ENCODE results near the gene RCOR1. TPM values are rescaled to one million over a fixed set of nuclear protein-coding genes. Genes with fewer than 3 reads are reported as not detected.
"Not testable (repeated sequence)": the region's sequence is repeated elsewhere in the genome, so short reads cannot be mapped to it uniquely, and the experiment has no call there.

RCOR1 gene
- total RNA-seq, 1 experiment from 2014 or later = 12.1 TPM

DNA sequence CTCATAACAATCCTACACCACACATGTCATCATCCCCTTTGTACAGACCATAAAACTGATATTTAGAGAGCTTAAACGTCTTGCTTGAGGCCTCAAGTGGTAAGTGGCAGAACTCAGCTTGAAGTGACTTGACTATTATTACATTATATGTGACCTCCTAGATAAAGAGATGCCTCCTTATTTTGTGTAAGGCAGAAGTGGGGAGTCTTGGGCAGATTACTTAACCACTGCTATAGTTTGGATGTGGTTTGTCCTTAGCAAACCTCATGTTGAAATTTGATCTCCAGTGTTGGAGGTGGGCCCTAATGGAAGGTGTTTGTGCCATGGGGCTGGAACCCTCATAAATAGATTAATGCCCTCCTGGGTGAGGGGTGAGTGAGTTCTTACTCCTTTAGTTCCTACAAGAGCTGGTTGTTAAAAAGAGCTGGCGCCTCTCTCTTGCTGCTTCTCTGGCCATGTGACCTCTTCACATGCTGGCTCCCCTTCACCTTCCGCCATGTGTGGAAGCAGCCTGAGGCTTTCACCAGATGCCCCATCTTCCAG, 37.4 kb downstream of the RCOR1 start:
- DNase-seq (ENCODE audit: low read depth) = no peak

DNA sequence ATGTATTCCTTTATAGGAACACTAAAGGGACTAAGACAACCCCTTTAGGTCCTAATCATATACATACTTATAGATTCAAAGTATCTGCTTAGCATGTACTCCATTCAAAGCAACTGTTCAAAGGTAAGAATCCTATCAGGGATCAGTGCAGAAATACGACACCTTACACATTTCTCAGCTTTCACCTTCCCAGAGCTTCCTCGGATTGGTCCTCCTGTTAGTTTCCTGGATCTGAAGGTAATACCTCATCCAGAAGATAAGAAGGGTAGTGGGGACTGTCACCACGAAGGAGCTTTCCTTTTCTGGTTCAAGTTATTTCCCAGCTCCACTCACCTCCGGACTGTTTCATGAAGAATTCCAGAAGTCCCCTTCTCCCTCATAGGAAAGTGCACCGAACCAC, 38.0 kb downstream of the RCOR1 start:
- no peak for DNase-seq (ENCODE audit: low read depth)

DNA sequence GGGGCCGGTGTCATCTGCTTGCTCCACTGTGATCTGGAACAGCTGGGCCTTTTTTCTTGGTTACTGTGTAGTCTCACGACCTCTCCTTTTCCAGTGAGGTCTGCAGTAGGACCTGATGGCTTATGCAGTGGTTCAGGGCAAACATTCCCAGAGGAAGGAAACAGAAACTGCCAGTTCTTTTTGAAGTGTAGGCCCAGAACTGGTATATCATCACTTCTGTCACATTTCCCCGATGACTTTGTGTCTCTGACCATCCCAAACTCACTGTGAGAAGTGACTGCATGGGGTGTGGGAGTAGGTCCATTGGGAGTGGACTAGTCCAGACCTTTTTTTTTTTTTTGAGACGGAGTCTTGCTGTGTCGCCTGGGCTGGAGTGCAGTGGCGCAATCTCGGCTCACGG, 38.4 kb downstream of the RCOR1 start:
- DNase-seq (ENCODE audit: low read depth) = no peak

DNA sequence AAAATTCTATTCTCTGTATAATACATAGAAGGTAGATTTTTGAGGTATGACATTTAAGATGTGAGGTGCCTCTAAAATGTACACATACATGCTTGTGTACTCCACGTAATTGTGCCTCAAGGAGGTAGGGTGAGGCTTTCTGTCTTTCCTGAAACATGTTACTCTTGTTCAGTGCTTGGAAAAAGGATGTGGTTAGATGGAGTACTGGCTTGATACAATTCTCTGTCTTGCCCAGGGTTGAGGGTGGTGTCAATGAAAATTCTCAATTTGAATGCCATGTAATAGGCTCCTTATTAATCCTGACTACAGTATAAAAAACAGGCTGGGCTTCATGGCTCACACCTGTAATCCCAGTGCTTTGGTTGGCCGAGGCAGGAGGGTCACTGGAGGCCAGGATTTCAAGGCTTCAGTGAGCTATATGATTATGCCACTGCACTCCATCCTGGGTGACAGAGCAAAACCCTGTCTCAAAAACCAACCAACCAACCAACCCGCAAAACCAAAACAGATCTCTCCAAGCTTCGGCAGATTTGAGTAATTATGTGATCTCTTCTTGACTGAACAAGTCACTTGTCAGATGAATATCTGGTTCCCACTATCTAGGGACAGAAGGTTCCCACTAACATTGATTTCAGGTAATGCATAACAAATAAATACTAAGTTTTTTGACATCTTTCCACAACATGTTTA, 41.6 kb downstream of the RCOR1 start:
- DNase-seq (ENCODE audit: low read depth) = no peak

DNA sequence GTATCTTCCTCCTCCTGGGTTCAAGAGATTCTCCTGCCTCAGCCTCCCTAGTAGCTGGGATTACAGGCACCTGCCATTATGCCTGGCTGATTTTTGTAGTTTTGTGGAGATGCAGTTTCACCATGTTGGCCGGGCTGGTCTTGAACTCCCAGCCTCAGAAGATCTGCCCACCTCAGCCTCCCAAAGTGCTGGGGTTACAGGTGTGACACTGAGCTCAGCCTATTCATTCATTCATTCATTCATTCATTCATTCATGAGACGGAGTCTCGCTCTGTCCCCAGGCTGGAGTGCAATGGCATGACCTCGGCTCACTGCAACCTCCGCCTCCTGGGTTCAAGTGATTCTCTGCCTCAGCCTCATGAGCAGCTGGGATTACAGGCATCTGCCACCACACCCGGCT, 47.2 kb downstream of the RCOR1 start:
- DNase-seq (ENCODE audit: low read depth) = not testable (repeated sequence)

DNA sequence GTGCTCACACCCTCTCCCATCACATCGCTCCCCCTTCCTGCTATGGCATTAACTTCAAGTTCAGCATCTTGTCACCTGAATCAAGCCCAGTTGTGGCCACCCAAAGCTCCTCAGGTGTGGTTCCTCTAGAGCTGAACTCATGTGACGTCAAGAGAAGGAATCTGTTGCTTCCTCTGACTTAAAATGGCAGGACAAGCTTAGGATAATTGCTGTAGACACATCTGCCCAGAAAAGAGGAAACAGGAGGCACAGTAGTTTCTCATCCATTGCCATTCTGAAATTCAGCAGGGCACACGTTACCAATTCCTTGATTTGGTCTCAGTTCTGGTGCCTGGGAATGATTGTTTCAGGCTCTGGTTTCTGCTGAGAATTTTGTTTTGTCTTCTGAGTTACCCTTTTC, 52.1 kb downstream of the RCOR1 start:
- no peak for DNase-seq (ENCODE audit: low read depth)

DNA sequence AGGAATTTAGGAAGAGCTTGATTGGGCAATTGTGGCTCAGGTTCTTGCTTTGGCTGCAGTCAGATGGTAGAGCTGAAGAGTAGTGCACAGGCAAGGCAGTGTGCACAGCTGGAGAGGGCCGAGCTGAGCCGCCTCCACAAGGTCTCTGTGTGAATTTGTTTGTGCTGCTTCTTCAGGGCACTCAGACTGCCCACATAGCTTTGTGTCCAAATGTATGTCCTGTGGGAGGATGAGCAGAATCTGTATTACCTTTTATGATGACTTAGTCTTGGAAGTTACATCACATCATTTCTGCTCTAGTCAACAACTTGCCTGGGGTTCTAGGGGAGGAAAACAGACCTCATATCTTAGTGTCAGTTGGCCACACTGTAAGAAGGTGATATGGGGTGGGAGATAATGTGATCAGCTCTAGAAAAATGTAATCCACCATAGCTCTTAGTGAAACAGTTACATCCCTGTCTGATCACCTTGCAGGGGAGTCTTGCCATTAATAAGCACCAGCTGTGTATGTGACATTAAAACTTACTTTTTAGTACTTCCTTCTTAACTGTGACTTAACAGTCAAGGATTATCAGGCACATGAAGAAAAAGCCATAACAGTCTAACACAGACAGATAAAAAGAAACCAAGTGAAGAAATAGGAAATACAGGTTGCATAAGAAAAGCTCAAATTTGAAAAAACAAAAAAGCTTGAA, 53.4 kb downstream of the RCOR1 start:
- no peak for DNase-seq (ENCODE audit: low read depth)

DNA sequence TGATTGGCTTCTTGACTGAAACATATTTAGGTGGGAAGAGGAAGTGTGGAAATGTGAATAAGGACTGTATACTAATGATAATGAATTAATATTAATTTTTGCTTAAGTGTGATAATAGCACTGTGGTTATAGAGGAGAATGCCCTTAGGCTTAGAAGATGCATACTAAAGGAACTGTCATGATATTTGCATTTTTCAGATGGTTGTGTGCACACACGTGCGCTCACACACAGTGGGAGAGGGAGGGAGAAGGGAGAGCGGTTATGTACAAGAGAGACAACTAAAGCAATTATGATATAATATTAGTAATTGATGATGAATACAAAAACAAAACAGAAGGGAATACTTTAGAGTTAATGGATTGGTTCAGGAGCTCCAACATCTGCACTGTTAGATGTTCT, 54.2 kb downstream of the RCOR1 start:
- DNase-seq (ENCODE audit: low read depth) = no peak

DNA sequence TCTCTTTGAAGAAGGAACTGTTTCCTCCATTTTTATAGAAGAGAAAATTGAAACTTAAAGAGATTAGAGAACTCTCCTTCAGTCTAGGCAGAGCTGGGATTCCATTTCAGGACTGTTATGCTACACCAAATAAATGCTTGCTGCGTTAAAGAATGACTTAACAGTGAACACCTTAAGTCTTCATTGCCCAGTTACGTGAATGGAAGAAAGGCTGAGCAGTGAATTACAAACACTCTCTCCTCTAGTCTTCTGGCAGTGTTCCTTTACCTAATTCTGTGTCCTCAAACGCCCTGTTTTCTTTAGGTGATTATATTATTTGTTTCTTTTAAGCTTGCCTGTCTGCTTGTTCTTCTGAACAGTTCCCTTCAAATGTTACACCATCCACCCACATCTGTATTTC, 59.7 kb downstream of the RCOR1 start:
- no peak for DNase-seq (ENCODE audit: low read depth)

DNA sequence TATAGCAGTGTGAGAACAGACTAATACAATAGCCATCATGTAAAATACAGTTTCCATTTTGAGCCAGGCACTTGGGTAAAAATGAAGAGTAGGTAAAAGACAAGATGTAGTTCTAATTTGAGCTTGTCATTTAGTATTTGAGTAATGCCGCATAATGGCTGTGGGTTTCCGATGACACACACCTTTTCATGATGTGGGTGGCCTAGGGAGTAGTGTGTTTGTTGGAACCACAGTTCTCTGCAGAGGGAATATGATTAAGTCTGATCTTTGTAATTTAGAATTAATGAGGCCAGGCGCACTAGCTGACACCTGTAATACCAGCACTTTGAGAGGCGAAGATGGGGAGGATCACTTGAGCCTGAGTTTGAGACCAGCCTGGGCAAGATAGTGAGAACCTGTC, 61.8 kb downstream of the RCOR1 start:
- peak; percentile 9 for DNase-seq (ENCODE audit: low read depth)

DNA sequence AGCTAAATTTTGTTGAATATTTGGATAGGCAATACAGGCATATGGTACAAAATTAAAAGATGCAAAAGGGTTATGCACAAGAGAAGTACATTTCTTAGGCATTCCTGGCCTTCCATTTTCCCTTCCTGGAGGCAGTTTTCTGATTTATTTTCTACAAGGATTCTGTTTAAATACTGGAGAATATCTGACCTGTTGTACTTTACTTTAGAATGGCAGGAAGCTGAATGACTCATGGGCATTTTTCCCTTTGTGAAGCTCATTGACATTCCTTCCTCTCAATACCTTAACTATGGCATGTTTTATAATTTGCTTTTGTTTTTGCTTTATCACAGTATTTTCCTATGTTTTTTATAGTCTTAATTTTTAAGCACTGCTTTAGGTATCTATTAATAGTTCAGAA, 62.7 kb downstream of the RCOR1 start:
- DNase-seq (ENCODE audit: low read depth) = peak; percentile 41

DNA sequence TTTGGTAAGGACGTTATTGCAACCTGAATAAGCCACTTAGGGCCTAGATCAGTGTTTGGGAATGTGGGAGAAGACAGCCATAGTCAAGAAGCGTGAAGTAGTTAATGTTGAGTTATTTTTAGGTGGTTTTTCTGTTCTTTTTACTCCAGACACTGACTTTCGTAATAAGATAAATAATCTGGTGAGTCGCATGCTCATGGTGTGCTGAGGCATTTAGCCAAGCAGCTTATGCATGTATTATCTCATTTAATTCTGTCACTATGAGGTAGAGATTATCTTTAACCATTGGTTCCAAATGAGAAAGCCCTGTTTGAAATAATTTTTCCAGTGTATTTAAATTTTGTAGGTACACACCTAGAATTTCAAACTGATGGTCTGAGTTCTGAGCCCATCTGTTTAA, 67.3 kb downstream of the RCOR1 start:
- DNase-seq (ENCODE audit: low read depth) = peak; percentile 25

DNA sequence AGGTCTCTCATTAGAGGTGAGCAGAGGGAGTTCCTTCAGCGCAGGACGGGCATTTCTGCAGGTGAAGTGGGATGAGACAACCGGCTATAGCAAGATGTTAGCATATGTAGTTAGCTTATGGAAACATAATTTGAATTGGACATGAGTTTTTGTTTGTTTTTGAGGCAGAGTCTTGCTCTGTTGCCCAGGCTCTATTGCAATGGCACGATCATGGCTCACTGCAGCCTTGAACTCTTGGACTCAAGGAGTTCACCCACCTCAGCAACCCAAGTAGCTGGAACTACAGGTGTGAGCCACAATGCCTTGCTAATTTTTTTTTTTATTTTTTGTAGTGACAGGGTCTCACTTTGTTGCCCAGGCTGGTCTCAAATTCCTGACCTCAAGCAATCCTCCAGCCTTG, 69.2 kb downstream of the RCOR1 start:
- DNase-seq (ENCODE audit: low read depth) = no peak

DNA sequence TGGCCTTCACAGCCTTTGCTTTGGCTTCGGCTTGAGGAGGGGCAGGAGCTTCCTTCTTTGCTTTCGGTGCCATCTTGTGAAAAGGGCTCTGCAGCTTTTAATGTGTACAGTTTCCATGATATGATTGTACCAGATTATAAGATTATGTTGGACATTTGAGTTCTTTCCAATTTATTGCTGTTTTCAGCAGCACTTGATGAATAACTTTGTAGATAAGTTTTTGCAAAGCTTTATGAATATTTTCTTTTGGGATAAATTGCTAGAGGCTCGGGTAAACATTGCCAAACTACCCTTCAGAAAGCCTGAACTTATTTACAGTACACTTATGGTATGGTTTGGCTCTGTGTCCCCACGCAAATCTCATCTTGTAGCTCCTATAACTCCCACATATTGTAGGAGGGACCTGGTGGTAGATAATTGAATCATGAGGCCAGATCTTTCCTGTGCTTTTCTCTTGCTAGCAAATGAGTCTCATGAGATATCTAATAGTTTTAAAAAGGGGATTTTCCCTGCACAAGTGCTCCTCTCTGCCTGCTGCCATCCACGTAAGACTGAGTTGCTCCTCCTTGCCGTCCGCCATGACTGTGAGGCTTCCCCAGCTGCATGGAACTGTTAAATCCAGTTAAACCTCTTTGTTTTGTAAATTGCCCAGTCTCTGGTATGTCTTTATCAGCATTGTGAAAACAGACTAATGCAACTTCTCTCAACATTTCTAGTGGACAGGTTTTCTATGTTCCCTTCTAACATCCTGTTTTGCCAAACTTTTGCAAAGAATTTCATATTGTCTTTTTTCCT, 70.4 kb downstream of the RCOR1 start:
- no peak for DNase-seq (ENCODE audit: low read depth)

DNA sequence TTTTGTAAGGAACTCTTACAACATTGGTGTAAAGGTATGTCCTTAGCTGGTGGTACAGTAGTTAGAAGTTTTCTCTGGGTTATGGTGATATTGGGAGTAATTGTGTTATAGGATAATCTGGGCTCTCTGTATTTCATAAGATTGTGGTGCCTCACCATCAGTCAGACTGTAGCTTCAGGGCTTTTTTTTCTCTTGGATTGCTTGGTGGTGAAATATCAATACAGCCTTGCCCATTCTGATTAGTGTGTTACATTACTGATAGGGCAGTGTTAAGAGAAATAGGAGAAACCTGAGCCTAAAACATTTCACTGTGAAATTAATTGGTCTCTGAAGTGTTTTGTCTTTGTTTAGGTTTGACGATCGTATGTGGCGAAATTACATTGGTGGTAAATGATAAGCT, 71.0 kb downstream of the RCOR1 start:
- DNase-seq (ENCODE audit: low read depth) = no peak

DNA sequence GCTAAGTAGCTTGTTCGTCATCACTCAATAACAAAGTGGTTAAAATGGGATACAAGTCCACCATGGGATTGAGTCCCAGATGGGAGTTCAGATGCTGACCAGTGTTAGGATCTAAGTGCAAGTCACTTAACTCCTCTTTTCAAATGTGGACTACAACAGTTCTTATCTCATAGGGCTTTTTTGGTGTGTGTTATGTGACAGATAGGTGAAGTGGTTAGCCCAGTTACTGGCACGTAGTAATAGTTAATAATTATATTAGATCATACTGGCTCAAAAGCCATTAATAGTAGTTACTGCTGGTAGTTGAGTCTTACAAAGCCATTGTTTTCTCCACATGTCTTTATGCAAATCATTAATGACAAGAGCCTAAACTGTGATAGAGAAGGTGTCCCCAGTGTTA, 73.2 kb downstream of the RCOR1 start:
- DNase-seq (ENCODE audit: low read depth) = no peak

DNA sequence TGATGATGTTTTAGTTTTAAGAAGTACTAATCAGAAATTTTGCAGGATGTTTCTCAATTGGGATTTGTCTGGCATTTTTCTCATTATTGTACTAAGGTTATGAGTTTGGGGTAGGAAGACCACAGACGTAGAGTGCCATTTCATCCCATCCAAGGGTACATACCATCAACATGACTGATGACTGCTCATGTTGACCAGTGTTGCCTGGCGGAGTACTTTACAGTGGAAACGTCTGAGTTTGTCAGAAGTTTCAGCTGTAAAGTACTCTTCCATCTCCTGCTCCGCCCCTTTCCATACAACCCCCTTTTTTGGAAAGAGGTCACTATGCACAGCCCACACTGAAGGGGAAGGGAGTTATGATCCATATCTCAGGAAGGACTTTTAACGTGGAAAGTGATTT, 74.2 kb downstream of the RCOR1 start:
- no peak for DNase-seq (ENCODE audit: low read depth)

DNA sequence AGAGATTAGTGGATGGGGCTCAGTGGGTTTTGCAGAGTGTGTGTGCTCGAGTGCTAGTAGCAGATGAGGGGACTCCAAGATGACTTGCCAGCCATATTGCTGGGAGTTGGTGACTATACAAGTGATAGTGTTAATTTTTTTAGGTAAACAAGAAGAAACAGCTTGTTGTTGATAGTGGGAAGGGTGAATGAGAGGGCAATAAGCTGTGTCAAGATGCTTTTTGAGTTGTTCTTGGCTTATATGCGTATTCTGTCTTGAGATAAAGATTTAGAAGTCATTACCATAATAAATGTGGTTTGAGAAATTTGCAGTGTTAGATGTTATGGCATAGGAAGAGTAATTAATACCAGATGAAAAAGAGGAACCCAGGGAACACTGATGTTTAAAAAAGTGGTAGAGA, 75.3 kb downstream of the RCOR1 start:
- no peak for DNase-seq (ENCODE audit: low read depth)

DNA sequence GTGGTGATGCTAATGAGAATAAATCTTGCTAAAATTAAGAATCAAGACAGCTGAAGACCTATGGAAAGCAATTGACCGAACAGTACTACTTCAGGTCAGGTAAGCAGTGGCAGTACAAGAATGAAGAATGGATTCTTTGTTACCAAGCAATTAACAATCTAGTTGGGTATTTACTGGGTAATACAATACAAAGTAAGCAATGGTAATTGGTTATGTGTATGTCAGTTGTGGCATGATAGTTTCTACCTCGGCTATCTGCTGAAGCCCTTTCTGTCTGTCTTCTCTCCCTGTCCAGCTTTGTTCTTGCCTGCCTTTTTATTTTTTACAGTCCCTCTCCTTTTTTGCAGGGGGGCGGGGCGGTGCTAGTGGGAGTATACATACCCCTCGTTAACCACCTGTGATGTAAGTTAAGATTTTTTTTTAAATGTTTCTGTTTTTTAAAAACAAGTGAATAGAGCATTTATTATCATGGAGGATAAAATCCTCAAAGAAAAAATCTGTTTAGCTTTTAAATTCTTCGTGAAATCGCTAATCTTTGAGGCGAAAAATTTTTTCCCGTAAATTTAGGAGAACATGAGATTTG, 75.9 kb downstream of the RCOR1 start:
- no peak for DNase-seq (ENCODE audit: low read depth)

DNA sequence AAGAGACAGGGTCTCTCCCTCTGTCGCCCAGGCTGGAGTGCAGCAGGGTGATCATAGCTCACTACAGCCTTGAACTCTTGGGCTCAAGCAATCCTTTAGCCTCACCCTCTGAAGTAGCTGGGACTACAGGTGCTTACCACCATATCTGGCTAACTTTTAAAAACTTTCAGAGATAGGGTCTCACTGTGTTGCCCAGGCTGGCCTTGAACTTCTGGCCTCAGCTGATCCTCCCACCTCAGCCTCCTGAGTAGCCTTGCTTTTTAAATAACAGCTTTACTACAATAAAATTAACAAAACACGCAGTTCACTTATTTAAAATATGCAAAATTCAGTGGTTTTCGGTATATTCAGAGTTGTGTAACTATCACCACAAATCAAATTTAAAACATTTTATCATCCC, 79.0 kb downstream of the RCOR1 start:
- DNase-seq (ENCODE audit: low read depth) = no peak

DNA sequence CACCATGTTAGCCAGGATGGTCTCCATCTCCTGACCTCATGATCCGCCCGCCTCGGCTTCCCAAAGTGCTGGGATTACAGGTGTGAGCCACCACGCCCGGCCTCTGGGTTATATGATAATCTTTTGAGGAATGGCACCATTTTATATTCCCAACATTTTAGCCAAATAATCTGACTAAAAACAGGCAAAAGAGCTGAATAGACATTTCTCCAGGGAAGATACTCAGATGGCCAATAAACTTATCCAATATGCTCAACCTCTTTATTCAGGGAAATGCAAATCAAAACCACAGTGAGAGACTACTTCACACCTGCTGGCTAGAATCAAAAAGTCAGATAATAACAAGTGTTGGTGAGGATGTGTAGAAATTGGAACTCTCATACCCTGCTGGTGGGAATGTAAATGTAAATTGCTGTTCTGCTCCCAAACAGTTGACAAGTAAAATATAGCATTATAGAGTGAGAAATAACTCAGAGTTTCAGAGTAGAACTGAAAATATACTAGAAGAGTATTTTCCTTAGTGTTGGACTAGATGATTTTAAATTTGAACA, 80.0 kb downstream of the RCOR1 start:
- DNase-seq (ENCODE audit: low read depth) = no peak

DNA sequence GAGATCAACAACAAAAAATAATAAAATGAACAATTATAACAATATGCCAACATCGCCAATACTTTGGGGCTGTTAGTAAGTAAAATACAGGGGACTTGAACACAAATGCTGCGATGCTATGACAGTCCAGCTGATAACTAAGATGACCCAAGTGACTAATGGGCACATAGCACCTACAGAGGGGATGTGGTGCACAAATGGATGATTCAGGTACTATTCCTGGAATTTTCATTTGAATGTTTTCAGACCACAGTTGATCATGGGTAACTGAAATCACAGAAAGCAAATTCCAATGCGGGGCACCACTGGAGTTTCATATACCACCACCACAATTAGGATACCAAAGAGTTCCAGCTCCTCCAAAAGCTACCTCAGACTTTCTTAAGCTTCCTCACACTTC, 82.9 kb downstream of the RCOR1 start:
- peak; percentile 16 for DNase-seq (ENCODE audit: low read depth)
